HG02938 (cell line): ENCODE data around the gene ZNF366.
A peak's percentile ranks its signal among the peaks of the same experiment; 100 is the strongest.

Experiments
- ATAC-seq: cut with Tn5 transposase; IDR thresholded peaks from one replicate; pipeline ENCODE4 v1.9.1; 2021; ENCODE audit warnings: mild to moderate bottlenecking, moderate library complexity; ENCODE audit not compliant: unreplicated experiment

The ZNF366 gene

GRCh38 chr5:72519111-72519510, 11.9 kb upstream of the ZNF366 start:
- ATAC-seq = no peak

GRCh38 chr5:72518001-72518683, 10.9 kb upstream of the ZNF366 start:
- no peak for ATAC-seq

- no peak for ATAC-seq
Measured at GRCh38 chr5:72516916-72517315, 9.7 kb upstream of the ZNF366 start.

- ATAC-seq = no peak
Measured at GRCh38 chr5:72515211-72515610, 8.0 kb upstream of the ZNF366 start.

GRCh38 chr5:72512593-72512860, 5.3 kb upstream of the ZNF366 start:
- no peak for ATAC-seq

GRCh38 chr5:72511774-72512592, 4.8 kb upstream of the ZNF366 start:
- no peak for ATAC-seq

GRCh38 chr5:72511366-72511765, 4.2 kb upstream of the ZNF366 start:
- ATAC-seq = no peak

- ATAC-seq = no peak
Measured at GRCh38 chr5:72510610-72511181, 3.5 kb upstream of the ZNF366 start.

- no peak for ATAC-seq
Measured at GRCh38 chr5:72509401-72509800, 2.2 kb upstream of the ZNF366 start.

- ATAC-seq = peak; percentile 91
Measured at GRCh38 chr5:72508241-72509170, 1.3 kb upstream of the ZNF366 start.

- ATAC-seq = no peak
Measured at GRCh38 chr5:72507907-72508238, 663 bp upstream of the ZNF366 start.

GRCh38 chr5:72506158-72506549, 1.1 kb downstream of the ZNF366 start:
- ATAC-seq = no peak

- no peak for ATAC-seq
Measured at GRCh38 chr5:72505539-72506157, 1.6 kb downstream of the ZNF366 start.

- ATAC-seq = no peak
Measured at GRCh38 chr5:72505016-72505415, 2.2 kb downstream of the ZNF366 start.

GRCh38 chr5:72503888-72504491, 3.2 kb downstream of the ZNF366 start:
- no peak for ATAC-seq

- ATAC-seq = no peak
Measured at GRCh38 chr5:72501488-72501887, 5.7 kb downstream of the ZNF366 start.

- ATAC-seq = no peak
Measured at GRCh38 chr5:72499730-72500129, 7.5 kb downstream of the ZNF366 start.

- no peak for ATAC-seq
Measured at GRCh38 chr5:72499090-72499489, 8.1 kb downstream of the ZNF366 start.

- ATAC-seq = no peak
Measured at GRCh38 chr5:72498284-72498683, 8.9 kb downstream of the ZNF366 start.

GRCh38 chr5:72497823-72498222, 9.4 kb downstream of the ZNF366 start:
- ATAC-seq = no peak

- ATAC-seq = no peak
Measured at GRCh38 chr5:72495410-72495809, 11.8 kb downstream of the ZNF366 start.
